Activated CD8-positive, alpha-beta memory T cell treated with anti-CD3 and anti-CD28 coated beads, Interleukin-2, amount 50 U/mL, for 24 hours (primary cell): Measurements from ENCODE around the gene PUSL1.
"Not testable (repeated sequence)": the region's sequence is repeated elsewhere in the genome, so short reads cannot be mapped to it uniquely, and the experiment has no call there.

Source experiments
- DNase-seq: peaks from one replicate; pipeline ENCODE4 v3.0.0-alpha.2; 2020; ENCODE audit errors: extremely low read depth

Gene PUSL1

GRCh38 chr1:1310109-1310385 lies 1.6 kb downstream of the PUSL1 start:
- DNase-seq = no peak

GRCh38 chr1:1310476-1311053 lies 2.2 kb downstream of the PUSL1 start:
- no peak for DNase-seq

GRCh38 chr1:1311107-1312104 lies 3.0 kb downstream of the PUSL1 start:
- DNase-seq = no peak

- no peak for DNase-seq
Measured at GRCh38 chr1:1312450-1313314, 4.3 kb downstream of the PUSL1 start.

GRCh38 chr1:1313500-1314236 lies 5.3 kb downstream of the PUSL1 start:
- DNase-seq = no peak

GRCh38 chr1:1314237-1314586 lies 5.8 kb downstream of the PUSL1 start:
- no peak for DNase-seq

GRCh38 chr1:1314678-1315335 lies 6.4 kb downstream of the PUSL1 start:
- no peak for DNase-seq

GRCh38 chr1:1315435-1315954 lies 7.1 kb downstream of the PUSL1 start:
- DNase-seq = no peak

- DNase-seq = not testable (repeated sequence)
Measured at GRCh38 chr1:1316199-1316598, 7.8 kb downstream of the PUSL1 start.

- no peak for DNase-seq
Measured at GRCh38 chr1:1317420-1317819, 9.0 kb downstream of the PUSL1 start.

GRCh38 chr1:1318131-1318652 lies 9.8 kb downstream of the PUSL1 start:
- no peak for DNase-seq

- no peak for DNase-seq
Measured at GRCh38 chr1:1318777-1319645, 10.6 kb downstream of the PUSL1 start.

- DNase-seq = no peak
Measured at GRCh38 chr1:1319646-1319941, 11.2 kb downstream of the PUSL1 start.

GRCh38 chr1:1320666-1321448 lies 12.5 kb downstream of the PUSL1 start:
- no peak for DNase-seq

GRCh38 chr1:1321477-1321876 lies 13.1 kb downstream of the PUSL1 start:
- no peak for DNase-seq

GRCh38 chr1:1322418-1322817 lies 14.0 kb downstream of the PUSL1 start:
- DNase-seq = no peak

GRCh38 chr1:1322952-1323351 lies 14.6 kb downstream of the PUSL1 start:
- DNase-seq = no peak

- DNase-seq = no peak
Measured at GRCh38 chr1:1324084-1324523, 15.7 kb downstream of the PUSL1 start.
